ENCODE results near the gene CTBP1.

DNA sequence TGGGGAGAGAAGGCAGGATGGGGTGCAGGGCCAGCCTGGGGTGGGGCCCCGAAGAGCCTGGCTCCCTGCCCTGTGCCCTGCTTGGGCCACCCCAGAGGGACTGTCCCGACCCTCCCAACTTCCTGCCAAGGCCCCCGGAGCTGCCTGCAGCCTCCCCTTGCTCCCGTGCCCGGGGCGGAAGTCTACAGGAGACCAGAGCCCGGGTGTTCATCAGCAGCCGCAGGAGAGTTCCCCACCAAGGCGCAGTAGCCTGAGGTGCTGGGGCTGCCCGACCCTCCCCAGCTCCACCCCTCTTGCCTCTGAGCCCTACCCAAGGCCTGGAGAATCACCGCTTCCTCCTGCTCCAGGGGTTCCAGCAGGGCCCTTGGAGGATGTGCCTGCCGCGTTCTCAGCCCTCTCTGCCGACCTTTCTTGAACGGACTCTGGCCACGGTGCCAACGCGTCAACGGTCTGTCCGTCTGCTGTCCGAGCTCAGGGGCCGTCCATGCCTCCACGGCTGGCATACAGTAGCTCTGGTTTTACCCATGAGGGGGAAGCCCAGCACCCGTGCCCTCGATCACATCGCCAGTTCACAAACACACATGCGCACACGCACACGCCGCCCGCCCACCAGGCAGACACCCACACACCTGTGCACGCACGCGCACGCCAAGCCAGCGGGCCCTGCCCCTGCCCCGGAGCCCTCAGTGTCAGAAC lies 40.5 kb downstream of the CTBP1 start:
- TF ChIP-seq EZH2 (IDR thresholded peaks at IDR 0.05; ENCODE audit: low read length) = no peak
- TF ChIP-seq, protein P1, sequence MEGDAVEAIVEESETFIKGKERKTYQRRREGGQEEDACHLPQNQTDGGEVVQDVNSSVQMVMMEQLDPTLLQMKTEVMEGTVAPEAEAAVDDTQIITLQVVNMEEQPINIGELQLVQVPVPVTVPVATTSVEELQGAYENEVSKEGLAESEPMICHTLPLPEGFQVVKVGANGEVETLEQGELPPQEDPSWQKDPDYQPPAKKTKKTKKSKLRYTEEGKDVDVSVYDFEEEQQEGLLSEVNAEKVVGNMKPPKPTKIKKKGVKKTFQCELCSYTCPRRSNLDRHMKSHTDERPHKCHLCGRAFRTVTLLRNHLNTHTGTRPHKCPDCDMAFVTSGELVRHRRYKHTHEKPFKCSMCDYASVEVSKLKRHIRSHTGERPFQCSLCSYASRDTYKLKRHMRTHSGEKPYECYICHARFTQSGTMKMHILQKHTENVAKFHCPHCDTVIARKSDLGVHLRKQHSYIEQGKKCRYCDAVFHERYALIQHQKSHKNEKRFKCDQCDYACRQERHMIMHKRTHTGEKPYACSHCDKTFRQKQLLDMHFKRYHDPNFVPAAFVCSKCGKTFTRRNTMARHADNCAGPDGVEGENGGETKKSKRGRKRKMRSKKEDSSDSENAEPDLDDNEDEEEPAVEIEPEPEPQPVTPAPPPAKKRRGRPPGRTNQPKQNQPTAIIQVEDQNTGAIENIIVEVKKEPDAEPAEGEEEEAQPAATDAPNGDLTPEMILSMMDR (optimal IDR thresholded peaks at IDR 0.05 in 1 of 3, IDR thresholded peaks at IDR 0.05 in 1 of 3, conservative IDR thresholded peaks at IDR 0.05 in 1 of 3; ENCODE audit: extremely low read depth in 1 of 3, insufficient read depth in 2 of 3, low read length in 3 of 3) = no peak

Measured in keratinocyte (primary cell).